GM18873 (cell line): ENCODE results near the gene IGF2BP3.
"Not testable (repeated sequence)": the region's sequence is repeated elsewhere in the genome, so short reads cannot be mapped to it uniquely, and the experiment has no call there.

ENCODE experiments used
- ATAC-seq: cut with Tn5 transposase; IDR thresholded peaks from one replicate; pipeline ENCODE4 v1.9.1; 2021; ENCODE audit warnings: mild to moderate bottlenecking, moderate library complexity, moderate number of reproducible peaks; ENCODE audit not compliant: unreplicated experiment, low FRiP score

IGF2BP3 gene

GRCh38 chr7:23470330-23471105, at the start of gene IGF2BP3:
TSS of gene IGF2BP3 (minus strand) at chr7:23470491. CDS start at chr7:23470110, 381 bp downstream.
- ATAC-seq: no peak

GRCh38 chr7:23514755-23515154, 44.5 kb upstream of the IGF2BP3 start:
- no peak for ATAC-seq

- not testable (repeated sequence) for ATAC-seq
These were observed 43.5 kb upstream of the IGF2BP3 start for GRCh38 chr7:23513746-23514145.

- ATAC-seq: no peak
These were observed 23.7 kb upstream of the IGF2BP3 start for GRCh38 chr7:23494009-23494408.

- no peak for ATAC-seq
These were observed 21.2 kb upstream of the IGF2BP3 start for GRCh38 chr7:23491502-23491901.

- no peak for ATAC-seq
These were observed 20.3 kb upstream of the IGF2BP3 start for GRCh38 chr7:23490357-23491135.

- not testable (repeated sequence) for ATAC-seq
These were observed 18.4 kb upstream of the IGF2BP3 start for GRCh38 chr7:23488714-23489113.

GRCh38 chr7:23487670-23488069, 17.4 kb upstream of the IGF2BP3 start:
- ATAC-seq: no peak

GRCh38 chr7:23486002-23486773, 15.9 kb upstream of the IGF2BP3 start:
- ATAC-seq: no peak

GRCh38 chr7:23482686-23483085, 12.4 kb upstream of the IGF2BP3 start:
- no peak for ATAC-seq

GRCh38 chr7:23477962-23478866, 7.9 kb upstream of the IGF2BP3 start:
- no peak for ATAC-seq

GRCh38 chr7:23477157-23477499, 6.8 kb upstream of the IGF2BP3 start:
- no peak for ATAC-seq

- ATAC-seq: no peak
These were observed 6.2 kb upstream of the IGF2BP3 start for GRCh38 chr7:23476286-23477156.

GRCh38 chr7:23475576-23475839, 5.2 kb upstream of the IGF2BP3 start:
- ATAC-seq: no peak

GRCh38 chr7:23474829-23475575, 4.7 kb upstream of the IGF2BP3 start:
- ATAC-seq: no peak

GRCh38 chr7:23474094-23474828, 4.0 kb upstream of the IGF2BP3 start:
- peak; percentile 46 for ATAC-seq

GRCh38 chr7:23473844-23474093, 3.5 kb upstream of the IGF2BP3 start:
- ATAC-seq: no peak
